ENCODE measurements around the gene TMPO.

GRCh38 chr12:98544751-98545150 lies 29.4 kb downstream of the TMPO start:
- TF ChIP-seq CTCF (IDR thresholded peaks at IDR 0.05; ENCODE audit: low read length) = no peak
- no peak for TF ChIP-seq EZH2phosphoT487 (IDR thresholded peaks at IDR 0.05; ENCODE audit: low read length)
